Neural progenitor cell (in vitro differentiated cells): ENCODE results near the gene CDC42EP1. TPM values are rescaled to one million over a fixed set of nuclear protein-coding genes. Genes with fewer than 3 reads are reported as not detected.
A peak's percentile ranks its signal among the peaks of the same experiment; 100 is the strongest.

Experiments
- DNase-seq: peaks from one replicate; pipeline ENCODE4 v3.0.0-alpha.2; 2016; ENCODE audit warnings: low spot score
- H2AFZ ChIP-seq: fragments of 200-600 bp; sonication (generic); replicated peaks from 2 replicates; pipeline ENCODE4 v1.6.1; 2016; ENCODE audit warnings: antibody characterized with exemption
- H3F3A ChIP-seq: fragments of 200-600 bp; sonication (generic); 2 replicates; pipeline ENCODE4 v1.6.1; 2016; ENCODE audit warnings: antibody characterized with exemption, low read depth
- H3K27ac ChIP-seq: fragments of 200-600 bp; sonication (generic); 2 replicates; pipeline ENCODE4 v1.5.1; 2016; ENCODE audit warnings: mild to moderate bottlenecking
- H3K27me3 ChIP-seq: fragments of 200-600 bp; sonication (generic); 2 replicates; pipeline ENCODE4 v1.6.1; 2016; ENCODE audit warnings: mild to moderate bottlenecking, moderate library complexity
- H3K36me3 ChIP-seq: fragments of 200-600 bp; sonication (generic); 2 replicates; pipeline ENCODE4 v1.5.1; 2016
- H3K4me1 ChIP-seq: fragments of 200-600 bp; sonication (generic); 2 replicates; pipeline ENCODE4 v1.6.1; 2016; ENCODE audit warnings: mixed run types
- H3K4me2 ChIP-seq: fragments of 200-600 bp; sonication (generic); 2 replicates; pipeline ENCODE4 v1.6.1; 2016
- H3K4me3 ChIP-seq: fragments of 200-600 bp; sonication (generic); 2 replicates; pipeline ENCODE4 v1.5.1; 2016
- H3K79me2 ChIP-seq: fragments of 200-600 bp; sonication (generic); 2 replicates; pipeline ENCODE4 v1.6.1; 2016; ENCODE audit warnings: low read depth
- H3K9ac ChIP-seq: fragments of 200-600 bp; sonication (generic); 2 replicates; pipeline ENCODE4 v1.6.1; 2016
- H3K9me3 ChIP-seq: fragments of 200-600 bp; sonication (generic); 2 replicates; pipeline ENCODE4 v1.5.1; 2016; ENCODE audit warnings: low read depth
- H4K20me1 ChIP-seq: fragments of 200-600 bp; sonication (generic); 2 replicates; pipeline ENCODE4 v1.6.1; 2016; ENCODE audit warnings: low read depth
- H3K27ac Mint-ChIP-seq: 3 replicates; pipeline ENCODE4 v1.8.0; 2021; ENCODE audit warnings: mixed read lengths
- H3K27me3 Mint-ChIP-seq: 2 replicates; pipeline ENCODE4 v1.8.0; 2022; ENCODE audit warnings: low read depth, mild to moderate bottlenecking, inconsistent platforms, moderate library complexity, mixed read lengths; ENCODE audit not compliant: insufficient read depth
- H3K36me3 Mint-ChIP-seq: 3 replicates; pipeline ENCODE4 v1.8.0; 2021; ENCODE audit warnings: mixed read lengths
- H3K4me1 Mint-ChIP-seq: 3 replicates; pipeline ENCODE4 v1.8.0; 2021; ENCODE audit warnings: mixed read lengths
- H3K4me3 Mint-ChIP-seq: 3 replicates; pipeline ENCODE4 v1.8.0; 2021; ENCODE audit warnings: mild to moderate bottlenecking, moderate library complexity, mixed read lengths
- H3K9me3 Mint-ChIP-seq: 3 replicates; pipeline ENCODE4 v1.8.0; 2020; ENCODE audit warnings: mixed read lengths
- EZH2 ChIP-seq: fragments of 200-600 bp; sonication (generic); IDR thresholded peaks from 2 replicates; pipeline ENCODE4 v1.6.1; 2017; ENCODE audit warnings: antibody characterized with exemption, mild to moderate bottlenecking, moderate library complexity
- EZH2phosphoT487 ChIP-seq: fragments of 200-600 bp; sonication (generic); IDR thresholded peaks from 2 replicates; pipeline ENCODE4 v1.6.1; 2017; ENCODE audit warnings: antibody characterized with exemption
- total RNA-seq: library from RNA; depleted of rRNA; stranded (reverse); fragments of >200 nt; gene quantifications from 2 replicates; pipeline ENCODE4 v1.2.3, GENCODE V29; 2015; ENCODE audit warnings: low replicate concordance
- TF ChIP-seq, protein P1 (sequence below): fragments of 200-600 bp; sonication (generic); IDR thresholded peaks from 2 replicates; pipeline ENCODE4 v1.5.1; 2017; ENCODE audit warnings: antibody characterized with exemption, mild to moderate bottlenecking

Gene CDC42EP1
- total RNA-seq, 1 donor from 2014 or later: 0.84 TPM

DNA sequence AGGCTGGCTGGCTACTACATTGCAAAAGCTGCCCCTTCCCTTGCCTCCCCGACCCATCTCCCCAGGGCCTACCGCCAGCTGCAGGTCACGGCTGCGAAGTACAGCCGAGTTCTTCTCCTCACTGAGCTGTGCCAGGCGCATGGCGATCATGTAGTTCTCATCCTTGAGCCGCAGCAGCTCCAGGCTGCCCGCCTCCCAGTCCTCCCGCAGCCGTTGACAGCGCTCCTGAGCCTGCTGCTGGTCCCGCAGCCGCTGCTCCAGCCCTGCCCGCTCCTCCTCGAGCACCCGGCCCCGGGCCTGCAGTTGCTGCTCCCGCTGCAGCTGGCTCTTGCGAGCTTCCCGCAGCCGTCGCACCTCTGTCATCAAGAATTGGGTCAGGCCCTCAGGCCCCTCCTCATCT, 44.4 kb upstream of the CDC42EP1 start:
- H4K20me1 ChIP-seq: no peaks in the 10 kb centered on the region
- no peak overlapping the region for H3K9ac ChIP-seq
- no peak overlapping the region for H3K4me3 ChIP-seq
- peaks cover 12% of the 10 kb centered on the region for H3F3A ChIP-seq
- no peak for DNase-seq
- H3K79me2 ChIP-seq: no peaks in the 10 kb centered on the region
- peaks cover 45% of the 10 kb centered on the region for H3K4me1 Mint-ChIP-seq
- TF ChIP-seq, protein P1, sequence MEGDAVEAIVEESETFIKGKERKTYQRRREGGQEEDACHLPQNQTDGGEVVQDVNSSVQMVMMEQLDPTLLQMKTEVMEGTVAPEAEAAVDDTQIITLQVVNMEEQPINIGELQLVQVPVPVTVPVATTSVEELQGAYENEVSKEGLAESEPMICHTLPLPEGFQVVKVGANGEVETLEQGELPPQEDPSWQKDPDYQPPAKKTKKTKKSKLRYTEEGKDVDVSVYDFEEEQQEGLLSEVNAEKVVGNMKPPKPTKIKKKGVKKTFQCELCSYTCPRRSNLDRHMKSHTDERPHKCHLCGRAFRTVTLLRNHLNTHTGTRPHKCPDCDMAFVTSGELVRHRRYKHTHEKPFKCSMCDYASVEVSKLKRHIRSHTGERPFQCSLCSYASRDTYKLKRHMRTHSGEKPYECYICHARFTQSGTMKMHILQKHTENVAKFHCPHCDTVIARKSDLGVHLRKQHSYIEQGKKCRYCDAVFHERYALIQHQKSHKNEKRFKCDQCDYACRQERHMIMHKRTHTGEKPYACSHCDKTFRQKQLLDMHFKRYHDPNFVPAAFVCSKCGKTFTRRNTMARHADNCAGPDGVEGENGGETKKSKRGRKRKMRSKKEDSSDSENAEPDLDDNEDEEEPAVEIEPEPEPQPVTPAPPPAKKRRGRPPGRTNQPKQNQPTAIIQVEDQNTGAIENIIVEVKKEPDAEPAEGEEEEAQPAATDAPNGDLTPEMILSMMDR: no peak
- TF ChIP-seq EZH2phosphoT487 (no peak), EZH2 (no peak)
- peaks cover 27% of the 10 kb centered on the region for H3K27me3 Mint-ChIP-seq
- no peak overlapping the region for H3K27ac Mint-ChIP-seq
- H3K9me3 ChIP-seq: no peaks in the 10 kb centered on the region
- peaks cover 14% of the 10 kb centered on the region for H3K4me1 ChIP-seq
- H3K4me2 ChIP-seq: no peak overlapping the region
- H3K9me3 Mint-ChIP-seq: peaks cover 4% of the 10 kb centered on the region
- H3K36me3 ChIP-seq: no peaks in the 10 kb centered on the region
- H3K27ac ChIP-seq: no peak overlapping the region
- H2AFZ ChIP-seq: no peak overlapping the region
- H3K4me3 Mint-ChIP-seq: no peak overlapping the region
- H3K27me3 ChIP-seq: peaks cover 41% of the 10 kb centered on the region
- peaks cover 4% of the 10 kb centered on the region for H3K36me3 Mint-ChIP-seq

DNA sequence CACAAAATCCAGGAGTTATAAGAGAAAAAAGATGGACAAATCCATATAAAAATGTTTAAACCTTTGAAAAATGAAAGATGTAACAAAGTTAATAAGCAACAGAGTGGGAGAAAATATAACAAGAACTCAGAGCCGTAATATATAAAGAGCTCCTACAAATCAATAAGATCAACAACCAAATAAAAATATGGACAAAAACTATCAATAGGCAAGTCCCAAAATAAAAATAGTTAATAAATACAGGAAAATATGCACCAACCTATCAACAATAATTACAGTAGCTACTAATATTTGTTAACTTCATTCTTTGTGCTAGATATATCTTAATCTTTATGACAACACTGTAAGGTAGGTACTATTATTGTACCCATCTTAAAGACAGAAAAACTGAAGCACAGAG, 43.8 kb upstream of the CDC42EP1 start:
- Mint-ChIP-seq H3K27me3 (peaks cover 26% of the 10 kb centered on the region), H3K4me1 (peaks cover 48% of the 10 kb centered on the region), H3K36me3 (peaks cover 4% of the 10 kb centered on the region), H3K27ac (no peak overlapping the region), H3K4me3 (no peak overlapping the region), H3K9me3 (peaks cover 4% of the 10 kb centered on the region)
- TF ChIP-seq EZH2phosphoT487: no peak
- TF ChIP-seq EZH2: no peak
- TF ChIP-seq, protein P1: no peak
- Histone ChIP-seq H3K4me3 (no peak overlapping the region), H3F3A (peaks cover 14% of the 10 kb centered on the region), H3K4me1 (peaks cover 14% of the 10 kb centered on the region), H3K36me3 (no peaks in the 10 kb centered on the region), H3K4me2 (no peak overlapping the region), H3K27ac (no peak overlapping the region), H3K9ac (no peak overlapping the region), H3K27me3 (peaks cover 47% of the 10 kb centered on the region), H3K9me3 (no peaks in the 10 kb centered on the region), H3K79me2 (no peaks in the 10 kb centered on the region), H4K20me1 (no peaks in the 10 kb centered on the region), H2AFZ (no peak overlapping the region)
- DNase-seq: no peak

DNA sequence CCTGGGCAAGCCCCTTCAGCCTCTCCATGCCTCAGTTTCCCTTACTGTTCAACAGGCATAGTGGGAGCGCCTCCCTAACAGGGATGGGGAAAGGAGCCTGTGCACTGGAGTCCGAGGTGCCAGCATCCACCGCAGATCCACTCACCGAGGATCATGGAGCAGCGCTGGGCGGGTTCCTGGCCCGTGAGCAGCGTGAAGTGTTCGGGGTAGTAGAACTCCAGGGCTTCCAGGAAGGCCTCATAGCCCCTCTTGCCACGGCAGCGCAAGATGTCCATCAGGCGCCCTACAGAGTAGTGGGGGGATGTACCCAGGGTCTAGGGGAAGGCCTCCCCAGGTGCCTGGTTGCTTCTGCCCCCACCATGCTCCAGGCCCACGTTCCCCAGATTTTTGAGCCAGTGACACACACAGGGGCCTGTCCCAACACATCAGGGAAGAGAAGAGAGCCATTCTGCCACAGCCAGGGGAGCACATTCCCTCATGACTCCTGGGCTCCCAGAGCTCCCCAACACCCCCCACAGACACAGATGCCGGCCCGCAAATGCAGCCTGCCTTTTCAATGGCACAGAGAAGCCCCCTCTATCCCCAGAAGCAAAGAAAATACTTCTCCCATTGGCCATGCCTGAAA, 42.3 kb upstream of the CDC42EP1 start:
- no peak overlapping the region for H3K4me3 ChIP-seq
- H4K20me1 ChIP-seq: no peaks in the 10 kb centered on the region
- peaks cover 61% of the 10 kb centered on the region for H3K27me3 ChIP-seq
- H3K27me3 Mint-ChIP-seq: peaks cover 27% of the 10 kb centered on the region
- H2AFZ ChIP-seq: no peak overlapping the region
- H3K27ac Mint-ChIP-seq: peak overlapping the region; percentile 51
- no peaks in the 10 kb centered on the region for H3K79me2 ChIP-seq
- peaks cover 4% of the 10 kb centered on the region for H3K9me3 Mint-ChIP-seq
- TF ChIP-seq EZH2: no peak
- TF ChIP-seq EZH2phosphoT487: no peak
- TF ChIP-seq, protein P1: no peak
- peaks cover 37% of the 10 kb centered on the region for H3K4me1 Mint-ChIP-seq
- H3F3A ChIP-seq: peaks cover 7% of the 10 kb centered on the region
- H3K4me3 Mint-ChIP-seq: peak overlapping the region; percentile 86
- H3K27ac ChIP-seq: no peak overlapping the region
- DNase-seq: no peak
- H3K36me3 ChIP-seq: no peaks in the 10 kb centered on the region
- peaks cover 4% of the 10 kb centered on the region for H3K36me3 Mint-ChIP-seq
- H3K4me1 ChIP-seq: peaks cover 1% of the 10 kb centered on the region
- no peak overlapping the region for H3K9ac ChIP-seq
- H3K9me3 ChIP-seq: no peaks in the 10 kb centered on the region
- H3K4me2 ChIP-seq: no peak overlapping the region
